Mononuclear cell (primary cell): Measurements from ENCODE around the gene RASAL3. TPM values are rescaled to one million over a fixed set of nuclear protein-coding genes. Genes with fewer than 3 reads are reported as not detected.

ENCODE experiments used
- H3K27me3 ChIP-seq: 2 replicates; pipeline ENCODE4 v1.6.0; 2011; ENCODE audit warnings: low read length, control low read depth; ENCODE audit not compliant: insufficient read depth
- H3K4me1 ChIP-seq: 2 replicates; pipeline ENCODE4 v1.5.1; 2011; ENCODE audit warnings: mild to moderate bottlenecking, low read length, control low read depth; ENCODE audit not compliant: insufficient read depth
- H3K4me3 ChIP-seq: 2 replicates; pipeline ENCODE4 v1.5.1; 2011; ENCODE audit warnings: mild to moderate bottlenecking, low read length, moderate library complexity
- H3K9me3 ChIP-seq: 2 replicates; pipeline ENCODE4 v1.5.1; 2011; ENCODE audit warnings: low read depth, mild to moderate bottlenecking, control low read depth, low read length
- total RNA-seq: library from RNA; depleted of rRNA; stranded (reverse); fragments of >200 nt; gene quantifications from one replicate; pipeline ENCODE4 v1.2.3, GENCODE V29; 2012

Gene RASAL3
- total RNA-seq, 1 donor = 31.3 TPM

GRCh38 chr19:15436012-15436825, 28.1 kb downstream of the RASAL3 start:
- Histone ChIP-seq H3K4me1 (peaks cover 13% of the 10 kb centered on the region), H3K4me3 (no peak overlapping the region), H3K9me3 (no peaks in the 10 kb centered on the region), H3K27me3 (no peaks in the 10 kb centered on the region)

GRCh38 chr19:15433519-15434069, 30.8 kb downstream of the RASAL3 start:
- peaks cover 28% of the 10 kb centered on the region for H3K4me1 ChIP-seq
- no peaks in the 10 kb centered on the region for H3K9me3 ChIP-seq
- H3K4me3 ChIP-seq = no peak overlapping the region
- H3K27me3 ChIP-seq = no peaks in the 10 kb centered on the region

- no peaks in the 10 kb centered on the region for H3K27me3 ChIP-seq
- peak overlapping the region; percentile 76 for H3K4me3 ChIP-seq
- H3K9me3 ChIP-seq = no peaks in the 10 kb centered on the region
- H3K4me1 ChIP-seq = peaks cover 28% of the 10 kb centered on the region
Observed at GRCh38 chr19:15432629-15433518, 31.5 kb downstream of the RASAL3 start.

GRCh38 chr19:15432018-15432494, 32.3 kb downstream of the RASAL3 start:
- peak overlapping the region; percentile 56 for H3K4me3 ChIP-seq

GRCh38 chr19:15431396-15432017, 32.8 kb downstream of the RASAL3 start:
- Histone ChIP-seq H3K27me3 (no peaks in the 10 kb centered on the region), H3K4me1 (peaks cover 28% of the 10 kb centered on the region), H3K9me3 (no peaks in the 10 kb centered on the region), H3K4me3 (peak overlapping the region; percentile 56)

More at GRCh38 chr19:15432018-15432494, 32.3 kb downstream of the RASAL3 start:
- H3K9me3 ChIP-seq = no peaks in the 10 kb centered on the region
- no peaks in the 10 kb centered on the region for H3K27me3 ChIP-seq
- H3K4me1 ChIP-seq = peaks cover 28% of the 10 kb centered on the region

GRCh38 chr19:15430526-15431120, 33.7 kb downstream of the RASAL3 start:
- Histone ChIP-seq H3K9me3 (no peaks in the 10 kb centered on the region), H3K4me3 (no peak overlapping the region), H3K27me3 (no peaks in the 10 kb centered on the region), H3K4me1 (peaks cover 28% of the 10 kb centered on the region)

GRCh38 chr19:15429825-15430467, 34.4 kb downstream of the RASAL3 start:
- no peaks in the 10 kb centered on the region for H3K9me3 ChIP-seq
- H3K27me3 ChIP-seq = no peaks in the 10 kb centered on the region
- peaks cover 28% of the 10 kb centered on the region for H3K4me1 ChIP-seq
- no peak overlapping the region for H3K4me3 ChIP-seq

GRCh38 chr19:15428956-15429824, 35.2 kb downstream of the RASAL3 start:
- no peaks in the 10 kb centered on the region for H3K9me3 ChIP-seq
- H3K4me3 ChIP-seq = no peak overlapping the region
- H3K27me3 ChIP-seq = no peaks in the 10 kb centered on the region
- peaks cover 28% of the 10 kb centered on the region for H3K4me1 ChIP-seq

- Histone ChIP-seq H3K27me3 (no peaks in the 10 kb centered on the region), H3K4me3 (no peak overlapping the region), H3K9me3 (no peaks in the 10 kb centered on the region), H3K4me1 (peaks cover 23% of the 10 kb centered on the region)
Observed at GRCh38 chr19:15427991-15428471, 36.3 kb downstream of the RASAL3 start.

- H3K4me1 ChIP-seq = peaks cover 23% of the 10 kb centered on the region
Observed at GRCh38 chr19:15427350-15427700, 37.0 kb downstream of the RASAL3 start.

GRCh38 chr19:15426485-15427349, 37.6 kb downstream of the RASAL3 start:
- Histone ChIP-seq H3K4me3 (no peak overlapping the region), H3K9me3 (no peaks in the 10 kb centered on the region), H3K27me3 (no peaks in the 10 kb centered on the region), H3K4me1 (peaks cover 20% of the 10 kb centered on the region)

More at GRCh38 chr19:15427350-15427700, 37.0 kb downstream of the RASAL3 start:
- no peaks in the 10 kb centered on the region for H3K9me3 ChIP-seq
- no peaks in the 10 kb centered on the region for H3K27me3 ChIP-seq
- no peak overlapping the region for H3K4me3 ChIP-seq

- Histone ChIP-seq H3K4me3 (no peak overlapping the region), H3K27me3 (no peaks in the 10 kb centered on the region), H3K4me1 (peaks cover 7% of the 10 kb centered on the region), H3K9me3 (no peaks in the 10 kb centered on the region)
Observed at GRCh38 chr19:15425321-15425950, 38.9 kb downstream of the RASAL3 start.
